OCI-LY1 (cell line): ENCODE measurements around the gene RPL26.

ENCODE experiments used
- CTCF ChIP-seq: fragments of 200-600 bp; sonication (generic), shearing (Covaris generic); IDR thresholded peaks from 2 replicates; pipeline ENCODE4 v1.5.1; 2017; ENCODE audit warnings: mild to moderate bottlenecking, antibody characterized with exemption, low read length, moderate library complexity, mixed read lengths
- EZH2 ChIP-seq: fragments of 200-600 bp; sonication (generic), shearing (Covaris generic); IDR thresholded peaks from 2 replicates; pipeline ENCODE4 v1.8.0; 2017; ENCODE audit warnings: borderline replicate concordance, mixed run types, mild to moderate bottlenecking, antibody characterized with exemption, low read length, moderate library complexity, mixed read lengths

- TF ChIP-seq EZH2, result no peak
- no peak for TF ChIP-seq CTCF
Measured at GRCh38 chr17:8368193-8368592, 14.8 kb downstream of the RPL26 start.
